ENCODE results near the gene AARSD1.
"Not testable (repeated sequence)": the region's sequence is repeated elsewhere in the genome, so short reads cannot be mapped to it uniquely, and the experiment has no call there.

AARSD1 gene

DNA sequence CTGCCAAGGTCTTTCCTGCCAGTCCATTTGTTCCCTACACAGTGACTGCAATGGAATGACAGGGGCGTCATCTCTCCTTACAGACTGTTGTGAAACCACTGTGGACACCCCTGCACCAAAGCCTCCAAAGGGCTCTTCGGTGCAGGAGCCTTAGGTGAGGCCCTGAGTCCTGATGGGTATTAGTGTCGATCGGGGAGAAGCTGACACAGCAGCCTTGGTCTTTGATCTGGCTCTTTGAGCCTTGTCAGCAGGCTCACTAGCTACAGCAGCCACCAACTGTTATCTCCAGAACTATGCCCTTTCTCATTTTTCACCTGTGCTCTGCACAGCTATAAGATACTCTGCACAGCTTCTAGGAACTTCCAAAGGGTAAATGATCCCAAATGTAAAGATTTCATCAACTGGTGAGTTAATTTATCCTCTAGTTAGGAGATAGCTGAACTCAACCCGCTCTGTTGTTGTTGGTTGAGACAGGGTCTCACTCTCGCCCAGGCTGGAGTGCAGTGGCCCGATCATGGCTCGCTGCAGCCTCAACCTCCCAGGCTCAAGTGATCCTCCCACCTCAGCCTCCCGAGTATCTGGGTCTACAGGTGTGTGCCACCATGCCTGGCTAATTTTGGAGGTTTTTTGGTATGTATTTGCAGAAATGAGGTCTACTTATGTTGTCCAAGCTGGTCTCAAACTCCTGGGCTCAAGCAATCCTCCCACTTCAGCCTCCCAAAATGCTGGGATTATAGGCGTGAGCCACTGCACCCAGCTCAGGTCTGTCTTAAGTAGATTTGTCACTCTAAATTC, 44.0 kb downstream of the AARSD1 start:
- DNase-seq: no peak

GRCh38 chr17:42919522-42920077, 44.7 kb downstream of the AARSD1 start:
- DNase-seq: not testable (repeated sequence)

- DNase-seq: no peak
Observed at GRCh38 chr17:42918902-42919521, 45.2 kb downstream of the AARSD1 start.

DNA sequence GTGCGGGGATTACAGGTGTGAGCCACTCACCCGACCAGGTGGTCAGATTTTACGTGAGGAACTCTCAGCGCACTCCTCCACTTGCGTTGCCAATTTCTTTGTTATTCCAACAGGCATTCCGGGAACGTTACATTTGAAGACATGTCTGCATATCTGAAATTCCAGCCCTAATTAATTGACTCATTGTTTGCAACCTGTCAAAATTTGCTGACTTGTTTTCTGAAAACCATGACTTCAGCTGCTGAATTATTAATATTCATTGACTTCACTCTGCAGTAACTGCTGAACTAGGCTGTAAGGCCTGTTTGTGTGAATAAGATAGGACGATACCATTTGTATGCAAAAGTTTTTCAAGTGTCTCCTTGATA, 47.0 kb downstream of the AARSD1 start:
- DNase-seq: no peak

- DNase-seq: not testable (repeated sequence)
Observed at GRCh38 chr17:42916388-42917235, 47.6 kb downstream of the AARSD1 start.

- DNase-seq: not testable (repeated sequence)
Observed at GRCh38 chr17:42915288-42915687, 49.0 kb downstream of the AARSD1 start.

GRCh38 chr17:42913981-42914617, 50.2 kb downstream of the AARSD1 start:
- no peak for DNase-seq

DNA sequence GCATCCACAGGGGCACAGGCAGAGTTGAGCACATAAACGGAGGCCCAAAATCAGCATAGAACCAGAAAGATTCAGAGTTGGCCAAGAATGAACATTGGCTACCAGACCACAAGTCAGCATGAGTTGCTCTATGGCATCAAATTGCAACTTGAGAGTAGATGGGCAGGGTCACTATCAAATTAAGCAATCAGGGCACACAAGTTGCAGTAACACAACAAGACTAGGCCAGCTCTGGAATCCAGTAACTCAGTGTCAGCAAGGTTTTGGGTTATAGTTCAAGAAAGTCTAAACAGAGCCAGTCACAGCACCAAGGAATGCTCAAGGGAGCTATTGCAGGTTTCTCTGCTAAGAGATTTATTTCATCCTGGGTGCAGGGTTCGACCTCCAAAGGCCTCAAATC, 50.7 kb downstream of the AARSD1 start:
- no peak for DNase-seq

DNA sequence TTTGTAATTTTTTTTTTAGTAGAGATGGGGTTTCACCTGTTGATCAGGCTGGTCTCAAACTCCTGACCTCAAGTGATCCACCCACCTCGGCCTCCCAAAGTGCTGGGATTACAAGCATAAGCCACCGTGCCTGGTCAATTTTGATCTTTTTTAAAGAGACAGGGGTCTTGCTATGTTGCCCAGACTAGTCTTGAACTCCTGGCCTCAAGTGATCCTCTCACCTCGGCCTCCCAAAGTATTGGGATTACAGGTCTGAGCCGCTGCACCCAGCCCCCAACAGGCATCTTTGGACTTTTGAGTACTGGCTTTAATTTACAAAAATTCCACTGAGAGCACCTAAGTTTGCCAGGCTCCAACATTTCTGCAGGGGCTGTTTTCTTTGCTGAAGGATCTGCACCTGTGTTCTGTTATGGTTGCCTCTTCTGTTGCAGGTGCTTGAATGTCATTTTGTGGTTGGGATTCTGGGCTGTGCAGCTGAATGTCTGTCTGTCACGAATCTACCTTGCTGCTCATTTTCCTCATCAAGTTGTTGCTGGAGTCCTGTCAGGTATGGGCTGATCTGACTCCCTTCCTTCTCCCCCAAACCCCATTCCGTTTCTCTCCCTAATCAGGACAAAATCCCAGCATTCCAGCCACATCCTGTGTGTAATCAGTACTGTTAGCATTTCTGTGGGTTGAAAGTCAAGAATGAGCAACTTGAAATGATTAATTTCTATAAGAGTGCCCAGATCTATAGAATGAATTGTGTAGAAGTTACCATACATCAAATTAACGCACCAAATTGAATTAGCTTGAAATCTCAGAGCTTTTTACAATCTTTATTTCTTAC, 55.2 kb downstream of the AARSD1 start:
- peak; percentile 34 for DNase-seq

DNA sequence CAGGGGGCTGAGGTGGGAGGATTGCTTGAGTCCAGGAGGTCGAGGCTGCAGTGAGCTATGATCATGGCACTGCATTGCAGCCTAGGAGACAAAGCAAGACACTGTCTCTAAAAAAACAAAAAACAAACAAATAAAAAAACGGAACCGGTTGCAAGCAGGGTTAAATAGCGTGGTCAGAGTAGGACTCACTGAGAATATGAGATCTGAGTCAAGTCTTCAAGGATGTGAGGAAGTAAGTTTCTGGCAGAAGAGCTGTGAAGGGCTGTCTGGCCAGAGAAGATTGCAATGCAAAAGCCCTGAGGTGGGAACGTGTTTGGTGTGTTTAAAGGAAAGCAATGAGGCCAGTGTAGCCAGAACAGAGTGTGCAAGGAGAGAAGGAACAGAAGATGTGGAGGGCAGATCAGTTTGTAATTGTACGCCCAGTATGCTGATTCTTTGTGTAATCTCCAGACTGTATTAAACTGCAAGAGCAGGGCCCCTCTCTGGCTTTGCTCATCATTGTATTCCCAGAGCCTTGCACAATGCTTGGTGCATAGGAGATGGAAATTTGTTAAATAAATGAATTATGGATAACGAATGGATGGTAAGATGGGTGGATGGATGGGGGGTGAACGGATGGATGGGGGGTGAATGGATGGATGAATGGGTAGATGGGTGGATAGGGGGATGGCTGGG, 57.3 kb downstream of the AARSD1 start:
- DNase-seq: no peak

- no peak for DNase-seq
Observed at GRCh38 chr17:42904110-42904469, 60.2 kb downstream of the AARSD1 start.

DNA sequence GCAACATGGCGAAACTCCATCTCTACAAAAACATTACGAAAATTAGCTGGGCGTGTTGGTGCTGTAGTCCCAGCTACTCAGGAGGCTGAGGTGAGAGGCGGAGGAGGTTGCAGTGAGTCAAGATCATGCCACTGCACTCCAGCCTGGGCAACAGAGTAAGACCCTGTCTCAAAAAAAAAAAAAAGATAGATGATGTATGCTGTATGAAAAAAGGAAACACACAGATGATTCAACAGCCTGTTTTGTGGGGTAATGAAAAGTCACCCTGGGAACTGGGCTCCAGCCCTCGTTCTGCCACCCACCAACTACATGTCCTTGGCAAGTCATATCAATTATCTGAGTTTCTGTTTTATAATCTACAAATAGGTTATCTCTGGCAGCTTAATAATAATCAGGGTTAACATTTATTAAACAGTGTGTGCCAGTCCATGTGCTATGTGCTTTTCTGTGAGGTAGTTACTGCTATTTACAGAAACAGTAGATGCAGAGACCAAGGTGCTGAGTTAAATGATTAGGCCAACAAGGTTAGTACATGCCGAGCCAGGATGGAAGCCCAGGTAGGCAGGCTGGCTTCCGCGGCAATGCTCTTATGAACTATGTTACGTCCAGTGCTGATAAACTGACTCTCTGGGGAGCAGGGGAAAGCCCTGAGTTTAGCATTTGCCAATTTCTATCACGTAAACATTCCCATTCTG, 62.6 kb downstream of the AARSD1 start:
- DNase-seq: no peak

Measured in HCEC 1CT (cell line).